ENCODE data around the gene PAX2. TPM values are rescaled to one million over a fixed set of nuclear protein-coding genes. Genes with fewer than 3 reads are reported as not detected.

Gene PAX2
- total RNA-seq, 1 experiment from 2014 or later, result not detected

GRCh38 chr10:100715101-100715444 is 30.3 kb upstream of the PAX2 start:
- H3K27ac ChIP-seq, result no peak overlapping the region
- H3K4me3 ChIP-seq, result no peak overlapping the region
- no peaks in the 10 kb centered on the region for H3K9me3 ChIP-seq (replicated peaks)
- no peak for DNase-seq (ENCODE audit: low read depth in 1 of 2, low spot score in 2 of 2)
- H3K4me1 ChIP-seq (replicated peaks), result no peaks in the 10 kb centered on the region
- H3K36me3 ChIP-seq, result no peaks in the 10 kb centered on the region
- peaks cover 95% of the 10 kb centered on the region for H3K27me3 ChIP-seq (replicated peaks)

GRCh38 chr10:100715445-100716385 is 29.7 kb upstream of the PAX2 start:
- no peaks in the 10 kb centered on the region for H3K4me1 ChIP-seq (replicated peaks)
- H3K27me3 ChIP-seq (replicated peaks), result peaks cover 94% of the 10 kb centered on the region
- no peak for DNase-seq (ENCODE audit: low read depth in 1 of 2, low spot score in 2 of 2)
- no peaks in the 10 kb centered on the region for H3K9me3 ChIP-seq (replicated peaks)
- H3K27ac ChIP-seq, result no peak overlapping the region
- no peaks in the 10 kb centered on the region for H3K36me3 ChIP-seq
- H3K4me3 ChIP-seq, result no peak overlapping the region

DNA sequence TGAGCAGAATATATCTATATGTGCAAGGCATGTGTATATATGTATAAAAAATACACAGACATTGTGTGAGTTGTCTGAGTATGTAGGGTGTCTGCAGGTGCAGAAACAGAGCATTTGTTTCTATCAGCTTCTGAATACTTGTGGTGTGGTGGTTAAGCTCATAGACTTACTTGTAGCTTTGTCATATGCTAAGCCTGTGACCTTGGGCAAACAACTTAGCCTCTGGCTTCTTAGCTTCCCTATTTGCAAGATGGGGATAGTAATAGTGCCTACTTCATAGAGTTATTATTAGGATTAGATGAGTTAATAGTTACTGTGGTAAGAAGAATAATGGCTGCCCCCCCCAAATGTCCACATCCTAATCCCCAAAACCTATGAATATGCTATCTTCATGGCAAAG is 28.2 kb upstream of the PAX2 start:
- H3K4me1 ChIP-seq (replicated peaks), result no peaks in the 10 kb centered on the region
- no peak overlapping the region for H3K27ac ChIP-seq
- no peak for DNase-seq (ENCODE audit: low read depth in 1 of 2, low spot score in 2 of 2)
- H3K9me3 ChIP-seq (replicated peaks), result no peaks in the 10 kb centered on the region
- no peaks in the 10 kb centered on the region for H3K36me3 ChIP-seq
- H3K27me3 ChIP-seq (replicated peaks), result peaks cover 92% of the 10 kb centered on the region
- no peak overlapping the region for H3K4me3 ChIP-seq

DNA sequence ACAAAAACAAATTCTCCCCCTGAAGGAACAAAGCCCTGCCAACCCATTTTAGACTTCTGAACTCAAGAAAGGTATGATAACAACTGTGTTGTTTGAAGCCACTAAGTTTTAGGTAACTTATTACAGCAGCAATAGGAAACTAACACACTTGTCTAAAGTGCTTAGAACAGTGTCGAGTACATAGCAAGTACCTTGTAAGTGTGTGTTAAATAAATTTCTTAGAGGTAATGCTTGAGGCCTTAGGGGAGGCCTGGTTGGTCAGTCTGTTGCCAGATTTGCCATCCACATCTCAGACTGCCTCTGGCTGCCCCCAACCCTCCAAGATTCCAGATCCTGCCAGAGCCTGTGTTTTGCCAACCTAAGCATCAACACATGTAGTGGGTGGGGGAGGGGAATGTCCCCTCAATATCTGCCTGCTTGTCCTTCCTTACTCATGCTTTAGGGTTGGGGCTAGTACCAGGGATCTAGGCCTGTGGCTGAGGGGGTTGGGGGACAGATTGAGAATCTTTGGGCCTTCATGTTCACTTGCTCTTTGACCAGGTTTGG is 27.1 kb upstream of the PAX2 start:
- Histone ChIP-seq H3K27me3 (replicated peaks) (peaks cover 92% of the 10 kb centered on the region), H3K4me3 (no peak overlapping the region), H3K9me3 (replicated peaks) (no peaks in the 10 kb centered on the region), H3K27ac (no peak overlapping the region), H3K4me1 (replicated peaks) (no peaks in the 10 kb centered on the region), H3K36me3 (no peaks in the 10 kb centered on the region)
- no peak for DNase-seq (ENCODE audit: low read depth in 1 of 2, low spot score in 2 of 2)

DNA sequence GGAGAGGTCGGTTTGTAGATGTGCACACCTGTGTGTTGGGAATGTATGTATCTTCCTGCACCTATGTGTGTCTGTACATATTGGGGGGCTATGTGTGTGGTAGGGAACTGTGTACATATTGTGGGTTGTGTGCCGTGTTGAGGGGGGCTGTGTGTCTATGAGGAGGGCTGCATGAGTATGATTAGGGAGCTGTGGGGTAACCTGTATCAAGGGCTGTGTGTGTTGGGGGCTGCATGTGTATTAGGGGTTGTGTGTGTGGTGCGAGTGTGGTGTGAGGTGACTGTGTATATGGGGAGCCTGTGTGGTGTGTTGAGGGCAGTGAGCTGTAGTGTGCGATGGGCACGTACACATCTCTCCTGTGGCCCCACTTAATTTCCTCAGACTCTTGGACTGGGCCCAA is 22.2 kb upstream of the PAX2 start:
- DNase-seq (ENCODE audit: low read depth in 1 of 2, low spot score in 2 of 2), result no peak
- Histone ChIP-seq H3K27me3 (replicated peaks) (peaks cover 92% of the 10 kb centered on the region), H3K4me1 (replicated peaks) (no peaks in the 10 kb centered on the region), H3K9me3 (replicated peaks) (no peaks in the 10 kb centered on the region), H3K36me3 (no peaks in the 10 kb centered on the region), H3K27ac (no peak overlapping the region), H3K4me3 (no peak overlapping the region)

DNA sequence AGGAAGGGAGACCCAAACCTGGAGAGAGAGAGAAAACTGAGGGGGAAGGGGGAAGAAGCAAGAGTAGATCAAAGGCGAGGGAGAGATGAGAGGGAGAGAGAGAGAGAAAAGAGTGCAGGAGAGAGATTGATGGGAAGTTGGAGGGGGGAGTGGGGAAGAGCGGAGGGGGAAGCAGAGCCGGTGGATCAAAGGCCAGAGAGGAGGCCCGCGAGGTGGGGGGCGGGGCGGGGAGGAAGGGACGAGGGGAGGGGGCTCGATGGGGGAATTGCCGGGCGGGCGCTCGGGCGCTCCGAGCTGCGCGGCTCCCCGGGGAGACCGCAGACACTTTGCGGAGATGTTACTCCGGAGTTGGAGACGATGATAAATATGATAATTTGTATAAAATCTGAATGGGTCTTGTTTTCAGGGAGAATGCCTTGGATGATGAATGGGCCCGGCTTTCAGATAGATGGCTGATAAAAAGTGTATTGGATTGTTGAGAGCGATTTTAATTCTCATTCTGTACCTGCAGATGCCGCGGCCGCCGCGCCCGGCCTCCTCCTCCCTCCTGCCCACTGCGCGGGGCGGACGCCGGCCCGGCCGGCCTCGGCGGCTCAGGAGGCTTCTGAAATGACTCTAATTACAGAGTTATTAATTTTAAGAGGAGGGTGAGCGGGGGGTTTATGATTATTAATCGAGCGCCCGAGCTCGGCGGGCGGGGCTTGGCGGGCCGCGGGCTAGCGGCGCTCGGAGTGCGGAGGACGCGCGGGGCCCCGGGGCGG is 21.4 kb upstream of the PAX2 start:
- H3K4me3 ChIP-seq, result no peak overlapping the region
- H3K27ac ChIP-seq, result no peak overlapping the region
- H3K4me1 ChIP-seq (replicated peaks), result no peaks in the 10 kb centered on the region
- H3K9me3 ChIP-seq (replicated peaks), result no peaks in the 10 kb centered on the region
- DNase-seq (ENCODE audit: low read depth in 1 of 2, low spot score in 2 of 2), result no peak
- peaks cover 92% of the 10 kb centered on the region for H3K27me3 ChIP-seq (replicated peaks)
- H3K36me3 ChIP-seq, result no peaks in the 10 kb centered on the region

GRCh38 chr10:100724531-100725027 is 20.8 kb upstream of the PAX2 start:
- peaks cover under 1% of the 10 kb centered on the region; the same call in 1 of the 2 replicates for H3K4me1 ChIP-seq (replicated peaks)
- H3K9me3 ChIP-seq (replicated peaks), result no peaks in the 10 kb centered on the region
- no peak for DNase-seq (ENCODE audit: low read depth in 1 of 2, low spot score in 2 of 2)
- H3K4me3 ChIP-seq, result no peak overlapping the region
- peaks cover 92% of the 10 kb centered on the region for H3K27me3 ChIP-seq (replicated peaks)
- H3K36me3 ChIP-seq, result no peaks in the 10 kb centered on the region
- H3K27ac ChIP-seq, result no peak overlapping the region

- peaks cover 6% of the 10 kb centered on the region for H3K4me1 ChIP-seq (replicated peaks)
- H3K27ac ChIP-seq, result no peak overlapping the region
- DNase-seq (ENCODE audit: low read depth in 1 of 2, low spot score in 2 of 2), result no peak
- H3K4me3 ChIP-seq, result no peak overlapping the region
- no peaks in the 10 kb centered on the region for H3K9me3 ChIP-seq (replicated peaks)
- H3K27me3 ChIP-seq (replicated peaks), result peaks cover 93% of the 10 kb centered on the region
- no peaks in the 10 kb centered on the region for H3K36me3 ChIP-seq
These were observed 20.3 kb upstream of the PAX2 start for GRCh38 chr10:100725071-100725471.

GRCh38 chr10:100725869-100726426 is 19.4 kb upstream of the PAX2 start:
- H3K36me3 ChIP-seq, result no peaks in the 10 kb centered on the region
- no peak for DNase-seq (ENCODE audit: low read depth in 1 of 2, low spot score in 2 of 2)
- H3K9me3 ChIP-seq (replicated peaks), result no peaks in the 10 kb centered on the region
- no peak overlapping the region for H3K27ac ChIP-seq
- H3K4me3 ChIP-seq, result no peak overlapping the region
- H3K4me1 ChIP-seq (replicated peaks), result peaks cover 15% of the 10 kb centered on the region
- H3K27me3 ChIP-seq (replicated peaks), result peaks cover 95% of the 10 kb centered on the region

DNA sequence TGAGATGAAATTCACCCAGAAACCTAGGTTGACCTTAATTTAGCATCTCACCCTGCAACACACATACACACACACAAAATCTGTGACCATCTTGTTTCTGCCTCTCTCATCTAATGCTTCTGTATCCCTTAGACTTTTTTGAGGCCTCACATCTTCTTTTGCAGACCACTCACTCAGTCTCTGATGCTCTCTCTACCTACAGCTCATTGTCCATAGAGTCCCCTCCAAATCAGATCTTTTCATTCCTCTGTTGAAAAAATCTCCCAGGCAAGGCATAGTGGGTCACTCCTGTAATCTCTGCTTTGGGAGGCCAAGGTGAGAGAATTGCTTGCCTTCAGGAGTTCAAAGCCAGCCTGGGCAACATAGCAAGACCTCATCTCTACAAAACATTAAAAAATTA is 17.6 kb upstream of the PAX2 start:
- Histone ChIP-seq H3K27ac (no peak overlapping the region), H3K4me1 (replicated peaks) (peaks cover 17% of the 10 kb centered on the region), H3K27me3 (replicated peaks) (peaks cover 97% of the 10 kb centered on the region), H3K36me3 (no peaks in the 10 kb centered on the region), H3K9me3 (replicated peaks) (no peaks in the 10 kb centered on the region), H3K4me3 (no peak overlapping the region)
- DNase-seq (ENCODE audit: low read depth in 1 of 2, low spot score in 2 of 2), result no peak

GRCh38 chr10:100728928-100729861 is 16.2 kb upstream of the PAX2 start:
- no peak for DNase-seq (ENCODE audit: low read depth in 1 of 2, low spot score in 2 of 2)
- H3K36me3 ChIP-seq, result no peaks in the 10 kb centered on the region
- peaks cover 99% of the 10 kb centered on the region for H3K27me3 ChIP-seq (replicated peaks)
- peaks cover 17% of the 10 kb centered on the region for H3K4me1 ChIP-seq (replicated peaks)
- no peaks in the 10 kb centered on the region for H3K9me3 ChIP-seq (replicated peaks)
- H3K27ac ChIP-seq, result no peak overlapping the region
- no peak overlapping the region for H3K4me3 ChIP-seq

DNA sequence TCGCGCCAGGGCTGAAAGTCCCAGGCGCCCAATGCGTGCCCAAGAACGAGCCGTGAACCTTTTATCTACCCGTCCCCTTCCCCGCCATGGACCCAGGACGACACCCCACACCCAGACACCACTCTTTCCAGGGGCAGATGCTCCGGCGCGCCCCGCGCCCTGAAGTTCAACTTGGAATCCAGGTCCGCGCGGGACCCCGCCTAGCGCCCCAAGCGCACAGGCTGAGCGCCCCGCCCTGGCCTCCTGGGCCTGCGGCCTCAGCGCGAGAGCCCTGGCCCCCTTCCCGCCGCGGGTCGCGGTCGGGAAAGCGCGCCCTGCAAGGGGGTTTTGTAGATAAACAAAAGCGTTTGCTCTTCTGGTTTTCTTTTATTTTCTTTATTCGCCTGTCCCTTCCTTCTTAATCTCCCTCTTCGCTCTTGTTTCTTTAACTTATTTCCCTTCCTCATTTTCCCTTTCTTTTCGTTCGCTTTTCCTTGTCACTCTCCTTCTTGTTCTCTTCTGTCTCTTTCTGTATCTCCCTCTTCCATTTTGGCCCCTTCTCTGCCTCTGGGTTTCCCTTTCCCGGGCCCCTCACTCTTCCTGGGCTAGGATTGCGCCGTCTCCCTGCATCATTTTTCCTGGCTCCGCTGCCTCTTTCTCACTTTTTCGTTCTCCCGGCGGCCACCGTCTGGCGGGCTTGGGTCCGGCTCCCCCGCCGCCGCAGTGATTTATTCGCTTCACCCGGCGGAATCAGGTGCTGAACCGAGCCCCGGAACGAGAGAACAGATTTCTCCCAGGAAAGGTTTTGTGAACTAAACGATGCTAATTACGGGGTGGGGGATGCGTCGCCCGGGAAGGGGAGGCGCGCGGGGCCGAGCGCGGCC is 15.3 kb upstream of the PAX2 start:
- H3K27ac ChIP-seq, result no peak overlapping the region
- H3K27me3 ChIP-seq (replicated peaks), result peaks cover 100% of the 10 kb centered on the region
- H3K9me3 ChIP-seq (replicated peaks), result no peaks in the 10 kb centered on the region
- DNase-seq (ENCODE audit: low read depth in 1 of 2, low spot score in 2 of 2), result no peak
- H3K4me3 ChIP-seq, result no peak overlapping the region
- H3K4me1 ChIP-seq (replicated peaks), result peaks cover 17% of the 10 kb centered on the region
- H3K36me3 ChIP-seq, result no peaks in the 10 kb centered on the region
